GM19455 (cell line): ENCODE measurements around the gene TGFB1.
A peak's percentile ranks its signal among the peaks of the same experiment; 100 is the strongest.
"Not testable (repeated sequence)": the region's sequence is repeated elsewhere in the genome, so short reads cannot be mapped to it uniquely, and the experiment has no call there.

Source experiments
- ATAC-seq: cut with Tn5 transposase; IDR thresholded peaks from one replicate; pipeline ENCODE4 v1.9.1; 2021; ENCODE audit not compliant: unreplicated experiment

TGFB1 gene

DNA sequence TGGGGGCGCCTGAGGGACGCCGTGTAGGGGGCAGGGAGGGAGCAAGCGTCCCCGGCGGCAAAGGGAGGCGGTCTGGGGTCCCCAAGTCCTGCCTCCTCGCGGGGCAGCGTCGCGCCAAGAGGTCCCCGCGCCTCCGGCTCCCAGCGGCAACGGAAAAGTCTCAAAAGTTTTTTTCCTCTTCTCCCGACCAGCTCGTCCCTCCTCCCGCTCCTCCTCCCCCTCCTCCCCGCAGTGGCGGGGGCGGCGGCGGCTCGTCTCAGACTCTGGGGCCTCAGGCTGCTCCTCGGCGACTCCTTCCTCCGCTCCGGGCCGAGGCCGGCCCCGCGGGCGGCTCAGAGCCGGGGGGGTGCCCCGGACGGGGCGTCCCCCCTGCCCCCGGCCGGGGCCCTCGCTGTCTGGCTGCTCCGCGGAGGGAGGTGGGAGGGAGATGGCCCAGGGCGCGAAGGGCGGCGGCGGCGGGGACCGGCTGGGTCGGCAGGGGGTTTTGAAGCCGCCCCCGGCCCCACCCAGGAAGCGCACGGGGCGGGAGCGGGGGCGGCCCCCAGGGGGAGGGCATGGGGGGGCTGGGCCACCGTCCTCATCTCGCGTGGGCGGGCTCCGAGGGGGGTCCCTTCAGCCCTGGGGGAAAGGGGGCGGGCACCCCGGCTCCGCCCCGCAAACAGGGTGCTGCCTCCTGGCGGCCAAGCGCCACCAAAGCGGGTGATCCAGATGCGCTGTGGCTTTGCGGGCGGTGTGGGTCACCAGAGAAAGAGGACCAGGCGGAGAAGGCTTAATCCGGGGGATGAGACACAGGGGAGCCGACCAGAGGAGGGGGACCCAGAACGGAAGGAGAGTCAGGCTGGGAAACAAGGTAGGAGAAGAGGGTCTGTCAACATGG is at the start of gene TGFB1:
Gene TGFB1 (minus strand): TSS at position 457 of the 877 bp plus-strand sequence. CDS start 878 bp downstream, outside the sequence.
- ATAC-seq: peak; percentile 36

GRCh38 chr19:41402010-41402409 is 48.3 kb upstream of the TGFB1 start:
- no peak for ATAC-seq

DNA sequence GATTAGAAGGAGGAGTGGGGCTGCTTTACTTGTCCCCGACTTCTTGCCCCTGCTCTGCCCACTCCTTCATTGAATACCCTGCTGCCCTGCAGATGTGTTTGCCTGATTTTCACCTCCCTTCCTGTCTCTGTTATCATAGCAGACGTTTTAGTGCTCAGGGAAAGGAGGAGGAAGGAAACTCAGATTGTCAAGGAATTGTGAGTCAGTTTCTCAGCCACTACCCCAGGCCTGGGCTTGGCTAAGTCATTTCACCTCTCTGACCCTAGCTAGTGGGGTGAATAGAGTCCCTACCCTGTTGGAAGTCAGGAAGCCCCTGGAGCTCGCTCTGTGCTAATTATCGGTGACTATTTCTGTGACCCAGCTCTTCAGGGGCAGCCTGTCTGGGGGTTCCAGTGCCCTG is 47.8 kb upstream of the TGFB1 start:
- ATAC-seq: no peak

- ATAC-seq: no peak
These were observed 45.8 kb upstream of the TGFB1 start for GRCh38 chr19:41399525-41399924.

- ATAC-seq: no peak
These were observed 45.4 kb upstream of the TGFB1 start for GRCh38 chr19:41399091-41399490.

GRCh38 chr19:41398598-41398997 is 44.9 kb upstream of the TGFB1 start:
- ATAC-seq: no peak

DNA sequence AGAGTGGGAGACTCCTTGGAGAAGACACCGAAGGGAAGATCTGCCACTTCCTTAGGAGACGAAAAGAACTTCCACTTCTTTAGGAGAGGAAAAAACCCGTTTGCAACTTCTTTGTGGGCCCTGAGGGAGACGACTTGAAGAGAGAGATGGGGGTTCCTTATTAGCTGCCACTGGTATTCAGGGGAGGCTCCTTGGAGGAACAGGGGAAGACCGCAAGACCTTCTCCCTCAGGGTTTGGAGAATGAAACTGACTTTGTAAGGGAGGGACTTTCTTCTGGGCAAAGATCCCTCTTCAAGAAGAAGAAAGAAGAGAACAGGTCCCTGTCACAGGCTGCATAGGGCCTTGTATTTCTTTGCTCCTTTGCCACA is 44.3 kb upstream of the TGFB1 start:
- ATAC-seq: no peak

DNA sequence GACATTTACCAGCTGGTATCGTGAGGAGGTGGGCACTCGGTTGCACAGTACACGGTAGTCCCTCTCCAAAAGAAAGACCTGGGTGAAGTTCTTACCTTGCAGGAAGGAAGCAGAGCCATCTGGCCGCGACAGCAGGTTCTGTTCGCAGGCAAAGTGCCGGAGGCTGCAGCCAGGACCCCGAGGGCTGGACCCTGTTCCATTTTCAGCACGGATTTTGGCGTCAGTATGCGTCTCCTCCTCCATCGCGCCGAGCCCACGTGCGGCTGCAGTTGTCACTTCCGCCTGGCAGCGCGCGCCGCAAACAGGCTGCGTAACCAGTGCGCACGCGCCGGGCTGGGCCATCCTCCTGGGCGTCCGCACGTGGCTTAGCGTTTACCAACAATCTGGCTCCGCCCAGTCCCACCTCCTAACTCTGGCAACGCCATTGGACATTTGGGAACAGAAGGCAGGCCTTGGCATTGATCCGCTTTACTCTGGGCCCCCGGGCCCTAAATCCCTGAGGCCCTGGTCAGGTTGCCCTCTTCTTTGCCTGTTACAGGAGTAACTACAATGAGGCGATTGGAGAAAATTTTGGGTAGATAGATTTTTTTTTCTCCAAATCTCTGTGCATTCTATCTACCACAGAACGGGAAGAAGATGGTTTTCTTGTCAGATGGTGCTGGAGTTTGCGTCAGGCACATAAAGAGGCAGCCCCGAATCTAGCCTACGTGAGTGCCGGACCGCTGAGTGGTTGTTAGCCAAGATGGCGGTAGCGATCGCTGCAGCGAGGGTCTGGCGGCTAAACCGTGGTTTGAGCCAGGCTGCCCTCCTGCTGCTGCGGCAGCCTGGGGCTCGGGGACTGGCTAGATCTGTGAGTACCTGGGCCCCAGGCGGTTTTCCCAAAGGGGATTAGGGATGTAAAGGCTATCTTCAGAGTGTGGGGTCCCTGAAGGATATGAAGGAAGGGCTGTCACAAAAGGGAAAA is 43.6 kb upstream of the TGFB1 start, which contains the start of the genes BCKDHA and EXOSC5:
Gene BCKDHA (plus strand): TSS at position 733 of the 964 bp plus-strand sequence. CDS start 10 bp downstream, at position 743.
Gene EXOSC5 (minus strand): TSS at position 274 of the 964 bp plus-strand sequence. CDS start 31 bp downstream, at position 243.
- peak; percentile 78 for ATAC-seq

- no peak for ATAC-seq
These were observed 41.6 kb upstream of the TGFB1 start for GRCh38 chr19:41395355-41395754.

- no peak for ATAC-seq
These were observed 39.1 kb upstream of the TGFB1 start for GRCh38 chr19:41392775-41393174.

- ATAC-seq: no peak
These were observed 37.9 kb upstream of the TGFB1 start for GRCh38 chr19:41391618-41392017.

GRCh38 chr19:41386442-41386841 is 32.7 kb upstream of the TGFB1 start:
- ATAC-seq: no peak

GRCh38 chr19:41384351-41384750 is 30.6 kb upstream of the TGFB1 start:
- ATAC-seq: no peak

DNA sequence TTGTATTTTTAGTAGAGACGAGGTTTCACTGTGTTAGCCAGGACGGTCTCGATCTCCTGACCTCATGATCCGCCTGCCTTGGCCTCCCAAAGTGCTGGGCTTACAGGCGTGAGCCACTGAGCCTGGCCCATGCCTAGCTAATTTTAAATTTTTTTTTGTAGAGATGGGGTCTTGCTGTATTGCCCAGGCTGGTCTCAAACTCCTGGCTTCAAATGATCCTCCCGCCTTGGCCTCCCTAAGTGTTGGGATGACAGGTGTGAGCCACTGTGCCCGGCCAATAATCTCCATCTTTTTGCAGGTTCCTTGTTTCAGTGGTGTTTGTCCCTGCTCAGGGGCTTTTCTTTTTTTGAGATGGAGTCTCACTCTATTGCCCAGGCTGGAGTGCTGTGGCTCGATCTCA is 27.8 kb upstream of the TGFB1 start:
- not testable (repeated sequence) for ATAC-seq

- ATAC-seq: no peak
These were observed 24.4 kb upstream of the TGFB1 start for GRCh38 chr19:41377977-41378709.

DNA sequence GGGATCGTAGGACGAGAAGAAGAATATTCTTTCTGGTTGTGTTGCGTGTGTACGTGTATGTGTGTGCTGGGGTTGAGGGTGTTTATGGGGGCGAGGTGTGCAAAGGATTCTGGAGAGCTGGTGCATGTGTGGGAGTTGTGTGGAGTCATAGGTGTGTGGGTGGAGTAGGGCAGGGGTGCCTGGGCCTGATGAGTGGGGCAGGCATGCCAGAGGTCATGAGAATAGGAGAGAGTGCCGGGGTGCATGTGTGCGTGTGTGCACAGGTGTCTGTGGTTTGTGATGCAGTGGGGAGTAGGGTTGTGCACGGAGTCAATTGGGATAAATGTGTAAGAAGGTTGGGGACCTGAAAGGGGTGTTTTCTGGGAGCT is 23.3 kb upstream of the TGFB1 start:
- ATAC-seq: no peak

DNA sequence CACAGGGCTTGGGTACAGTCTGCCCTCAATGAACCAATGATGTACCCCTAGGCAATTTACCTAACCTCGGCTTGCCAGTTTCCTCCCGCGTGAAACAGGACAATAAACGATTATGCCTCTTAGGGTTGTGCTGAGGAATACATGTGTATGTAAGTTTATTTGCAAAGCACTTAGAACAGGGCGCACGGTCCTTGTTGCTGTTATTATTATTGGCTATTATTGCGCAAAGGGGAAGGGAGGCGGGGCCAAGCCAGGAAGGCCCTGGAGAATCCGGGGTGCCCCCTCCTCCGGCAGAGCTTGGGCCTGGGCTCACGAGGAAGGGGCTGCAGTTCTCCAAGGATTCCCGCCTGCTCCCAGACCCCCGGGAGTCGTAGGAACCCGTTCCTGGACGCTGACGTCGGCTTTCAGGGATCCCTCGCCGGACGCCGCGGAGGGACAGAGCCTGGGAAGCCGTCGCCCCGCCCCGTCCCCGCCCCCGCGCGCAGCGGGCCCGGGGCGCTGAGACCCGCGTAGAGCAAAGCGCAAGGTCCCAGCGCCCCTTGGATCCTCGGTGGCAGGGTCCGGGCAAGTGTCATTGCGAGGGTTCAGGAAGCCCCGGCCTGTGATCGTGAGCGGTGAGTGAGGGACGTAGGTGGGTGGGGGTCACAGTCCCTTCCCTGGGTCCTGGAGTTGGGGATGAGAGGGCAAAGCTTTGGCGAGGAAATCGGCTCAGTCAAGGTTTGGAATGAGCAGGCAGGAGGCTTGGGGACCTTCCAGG is 22.7 kb upstream of the TGFB1 start, which contains the start of gene TMEM91:
Gene TMEM91 (plus strand): TSS at position 293 of the 757 bp plus-strand sequence. CDS start 1,777 bp downstream, outside the sequence.
- no peak for ATAC-seq

DNA sequence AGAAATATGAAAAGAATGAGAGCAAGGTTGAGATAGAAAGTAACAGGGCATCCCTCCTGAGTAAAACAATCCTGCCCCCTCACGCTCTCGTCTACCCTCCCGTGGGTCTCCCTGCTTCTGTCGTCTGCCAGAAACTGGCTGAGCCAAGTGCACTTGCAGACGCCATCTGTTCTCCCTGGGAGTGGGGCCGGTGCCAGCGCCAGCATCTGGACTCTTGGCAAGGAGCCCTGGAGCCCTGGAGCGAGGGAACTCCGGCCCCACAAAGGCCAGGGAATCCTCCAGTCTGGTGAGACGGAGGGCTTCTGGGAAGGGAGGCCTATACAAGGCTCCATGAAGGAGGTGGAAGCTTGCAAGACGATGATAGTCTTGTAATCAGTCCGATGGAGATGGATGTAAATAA is 20.3 kb upstream of the TGFB1 start:
- ATAC-seq: no peak

DNA sequence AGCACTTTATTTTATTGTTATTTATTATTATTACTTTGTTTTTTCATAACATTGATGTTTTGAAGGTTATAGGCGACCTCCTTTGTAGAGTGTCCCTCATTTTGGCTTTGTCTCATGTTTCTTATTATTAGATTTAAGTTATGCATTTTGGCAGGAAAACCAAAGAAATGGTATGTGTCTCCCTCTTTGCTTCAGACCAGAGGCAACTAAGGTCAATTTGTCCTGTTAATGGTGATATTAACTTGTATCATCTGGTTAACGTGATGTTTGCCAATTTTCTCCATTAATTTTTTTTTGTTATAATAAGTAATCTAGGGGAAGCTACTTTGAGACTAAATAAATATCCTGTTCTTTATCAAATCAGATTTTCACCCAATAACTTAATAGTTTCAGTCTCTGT is 18.8 kb upstream of the TGFB1 start:
- no peak for ATAC-seq

DNA sequence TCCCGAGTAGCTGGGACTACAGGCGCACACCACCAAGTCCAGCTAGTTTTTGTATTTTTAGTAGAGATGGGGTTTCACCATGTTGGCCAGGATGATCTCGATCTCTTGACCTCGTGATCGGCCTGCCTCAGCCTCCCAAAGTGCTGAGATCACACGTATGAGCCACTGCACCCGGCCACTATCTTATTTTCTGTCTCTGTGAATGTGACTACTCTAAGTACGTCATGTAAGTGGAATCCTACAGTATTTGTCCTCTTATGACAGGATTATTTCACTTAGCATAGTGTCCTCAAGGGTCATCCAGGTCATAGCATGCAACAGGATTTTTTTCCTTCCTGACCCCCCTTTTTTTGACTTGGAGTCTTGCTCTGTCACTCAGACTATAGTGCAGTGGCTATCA is 17.8 kb upstream of the TGFB1 start:
- no peak for ATAC-seq
